CD4-positive, alpha-beta T cell (primary cell): Measurements from ENCODE around the gene SWAP70. TPM values are rescaled to one million over a fixed set of nuclear protein-coding genes. Genes with fewer than 3 reads are reported as not detected.

Experiments
- ATAC-seq: fragments of 200-7000 bp; cut with Tn5 transposase; one replicate; pipeline ENCODE4 v1.10.0; 2022; ENCODE audit warnings: mild to moderate bottlenecking; ENCODE audit not compliant: poor library complexity
- CTCF ChIA-PET: fragments of 350-600 bp; sonication (Branson Sonifier 250); formaldehyde crosslinking; loops from one replicate; lab custom pipeline; 2021; ENCODE audit warnings: antibody characterized with exemption, inconsistent platforms; lab: Charles Lee
- POLR2A ChIA-PET: fragments of 350-600 bp; sonication (Branson Sonifier 250); formaldehyde crosslinking; loops from one replicate; lab custom pipeline; 2021; ENCODE audit warnings: antibody characterized with exemption, inconsistent platforms; lab: Charles Lee
- DNase-seq, 14 experiments: peaks; one replicate each; pipeline ENCODE4 v3.0.0-alpha.2; 2013 to 2020; ENCODE audit warnings: mixed read lengths in 2 of 14
- H3K27ac ChIP-seq, 2 donors: one replicate each; pipeline versions ENCODE4 v1.5.1 to v1.7.0; 2013; ENCODE audit warnings: low read length in 2 of 2, low read depth in 1 of 2, mild to moderate bottlenecking in 1 of 2
- H3K27me3 ChIP-seq, 2 experiments: 1 replicate in 1 of 2; 2 replicates in 1 of 2; pipeline versions ENCODE4 v1.6.1 to v1.7.0; 2013; ENCODE audit warnings: low read length in 2 of 2, control low read depth in 1 of 2, mild to moderate bottlenecking in 1 of 2, moderate library complexity in 1 of 2; ENCODE audit not compliant: insufficient read depth in 2 of 2, control insufficient read depth in 1 of 2
- H3K36me3 ChIP-seq: one replicate; pipeline ENCODE4 v1.6.1; 2013; ENCODE audit warnings: low read length, control low read depth; ENCODE audit not compliant: insufficient read depth
- H3K4me1 ChIP-seq: one replicate; pipeline ENCODE4 v1.6.1; 2013; ENCODE audit warnings: low read length, control low read depth; ENCODE audit not compliant: insufficient read depth
- H3K4me3 ChIP-seq: one replicate; pipeline ENCODE4 v1.5.1; 2013; ENCODE audit warnings: mild to moderate bottlenecking, low read length, moderate library complexity
- H3K9me3 ChIP-seq, 2 experiments: 1 replicate in 1 of 2; 2 replicates in 1 of 2; pipeline versions ENCODE4 v1.6.1 to v1.7.0; 2013; ENCODE audit warnings: low read length in 2 of 2, mild to moderate bottlenecking in 2 of 2, control low read depth in 1 of 2, moderate library complexity in 1 of 2; ENCODE audit not compliant: control insufficient read depth in 1 of 2, insufficient read depth in 1 of 2
- H3K27ac Mint-ChIP-seq: one replicate; pipeline ENCODE4 v1.8.0; 2020; ENCODE audit warnings: mixed read lengths
- H3K27me3 Mint-ChIP-seq: one replicate; pipeline ENCODE4 v1.8.0; 2021; ENCODE audit warnings: mixed read lengths
- H3K36me3 Mint-ChIP-seq: one replicate; pipeline ENCODE4 v1.8.0; 2021; ENCODE audit warnings: low read depth, mixed read lengths
- H3K4me1 Mint-ChIP-seq: one replicate; pipeline ENCODE4 v1.8.0; 2021; ENCODE audit warnings: low read depth, mixed read lengths
- H3K4me3 Mint-ChIP-seq: one replicate; pipeline ENCODE4 v1.8.0; 2020; ENCODE audit warnings: mild to moderate bottlenecking, mixed read lengths
- H3K9me3 Mint-ChIP-seq: one replicate; pipeline ENCODE4 v1.8.0; 2020; ENCODE audit warnings: mixed read lengths
- CTCF ChIP-seq: fragments of 200-600 bp; IDR thresholded peaks from one replicate; pipeline ENCODE4 v1.8.0; 2022; ENCODE audit warnings: antibody characterized with exemption, mild to moderate bottlenecking
- intact Hi-C, 2 experiments: fragments of 100-400 bp; cut with DNase I in 1 of 2; cut with micrococcal nuclease in 1 of 2; formaldehyde crosslinking; loops; one replicate each; pipeline versions ENCODE4 v1.15.1 to v1.9.0; 2023 to 2025; cut with DNase I, micrococcal nuclease
- total RNA-seq, 174 experiments: library from RNA in 2 of 174; stranded (reverse) in 2 of 174; gene quantifications; one replicate each; pipeline ENCODE4 v1.2.3 and lab custom pipeline; 2021 to 2026

Gene SWAP70
- total RNA-seq, 2 experiments from 2014 or later, result 4.0 to 4.1 TPM

- ChIA-PET CTCF (no interaction called here), POLR2A (no interaction called here)
- H3K4me3 ChIP-seq, result no peak overlapping the region
- H3K27me3 ChIP-seq, result no peaks in the 10 kb centered on the region
- no peak for TF ChIP-seq CTCF
- intact Hi-C loops, result loop anchor here in 1 of 2 experiments (2.0 to 5.0 kb wide), 2 partner anchors 42 to 690 kb away; partner anchors contain the start of gene ADM
- H3K27ac ChIP-seq, result no peak overlapping the region
- no peak for DNase-seq
- Mint-ChIP-seq H3K36me3 (no peaks in the 10 kb centered on the region), H3K4me3 (no peak overlapping the region), H3K9me3 (no peaks in the 10 kb centered on the region), H3K27me3 (no peaks in the 10 kb centered on the region), H3K27ac (no peak overlapping the region), H3K4me1 (peaks cover 16% of the 10 kb centered on the region)
- H3K4me1 ChIP-seq, result peaks cover 19% of the 10 kb centered on the region
- H3K9me3 ChIP-seq, result no peaks in the 10 kb centered on the region
- no peaks in the 10 kb centered on the region for H3K36me3 ChIP-seq
- ATAC-seq, result no peak
Observed at GRCh38 chr11:9616858-9617257, 47.0 kb upstream of the SWAP70 start.

- DNase-seq (no peak), ATAC-seq (no peak)
- H3K4me3 Mint-ChIP-seq, result no peak overlapping the region
- Histone ChIP-seq H3K36me3 (no peaks in the 10 kb centered on the region), H3K9me3 (no peaks in the 10 kb centered on the region), H3K4me1 (peaks cover 19% of the 10 kb centered on the region), H3K27ac (no peak overlapping the region), H3K27me3 (no peaks in the 10 kb centered on the region), H3K4me3 (no peak overlapping the region)
- no peaks in the 10 kb centered on the region for H3K36me3 Mint-ChIP-seq
- no peak overlapping the region for H3K27ac Mint-ChIP-seq
- no peaks in the 10 kb centered on the region for H3K9me3 Mint-ChIP-seq
- intact Hi-C loops, result loop anchor here in 1 of 2 experiments (2.0 to 5.0 kb wide), 2 partner anchors 43 to 689 kb away; partner anchors contain the start of gene ADM
- POLR2A ChIA-PET, result no interaction called here
- no peaks in the 10 kb centered on the region for H3K27me3 Mint-ChIP-seq
- CTCF ChIA-PET, result interaction anchor here (1.0 kb wide), 1 partner anchor 11 kb away, joined by 3 read pairs; no protein-coding TSS in a partner anchor
- peaks cover 15% of the 10 kb centered on the region for H3K4me1 Mint-ChIP-seq
- TF ChIP-seq CTCF, result no peak
Observed at GRCh38 chr11:9617940-9618339, 45.9 kb upstream of the SWAP70 start.

- H3K27me3 ChIP-seq, result no peaks in the 10 kb centered on the region
- intact Hi-C loops, result loop anchor here in 1 of 2 experiments (5.0 kb wide), 1 partner anchor 688 kb away; the partner anchor contains the start of gene ADM
Observed at GRCh38 chr11:9619004-9619403, 44.9 kb upstream of the SWAP70 start.

More at GRCh38 chr11:9619004-9619403, 44.9 kb upstream of the SWAP70 start:
- Histone ChIP-seq H3K27ac (no peak overlapping the region), H3K9me3 (no peaks in the 10 kb centered on the region), H3K36me3 (no peaks in the 10 kb centered on the region), H3K4me3 (no peak overlapping the region), H3K4me1 (peaks cover 9% of the 10 kb centered on the region)
- no peak for ATAC-seq
- H3K4me3 Mint-ChIP-seq, result no peak overlapping the region
- no peaks in the 10 kb centered on the region for H3K9me3 Mint-ChIP-seq
- H3K27me3 Mint-ChIP-seq, result no peaks in the 10 kb centered on the region
- H3K27ac Mint-ChIP-seq, result no peak overlapping the region
- no peak for TF ChIP-seq CTCF
- no peak for DNase-seq
- ChIA-PET POLR2A (no interaction called here), CTCF (no interaction called here)
- H3K36me3 Mint-ChIP-seq, result no peaks in the 10 kb centered on the region
- peaks cover 6% of the 10 kb centered on the region for H3K4me1 Mint-ChIP-seq
